H9 (cell line): Measurements from ENCODE around the gene PDGFRB. TPM values are rescaled to one million over a fixed set of nuclear protein-coding genes. Genes with fewer than 3 reads are reported as not detected.

Experiments used
- DNase-seq: peaks from one replicate; pipeline ENCODE4 v3.0.0-alpha.2; 2017
- H2AFZ ChIP-seq: one replicate; pipeline ENCODE4 v1.6.1; 2013; ENCODE audit warnings: mild to moderate bottlenecking, low read length, control low read depth, moderate library complexity
- H2AK5ac ChIP-seq: 2 replicates; pipeline ENCODE4 v1.6.1; 2013; ENCODE audit warnings: low read length, control low read depth, mixed read lengths; ENCODE audit not compliant: insufficient read length
- H2BK120ac ChIP-seq: one replicate; pipeline ENCODE4 v1.6.1; 2013; ENCODE audit warnings: low read depth, mild to moderate bottlenecking, low read length, control low read depth, inconsistent platforms; ENCODE audit not compliant: poor library complexity, severe bottlenecking
- H2BK12ac ChIP-seq: 2 replicates; pipeline ENCODE4 v1.6.1; 2013; ENCODE audit warnings: low read length, control low read depth, mixed read lengths, low read depth; ENCODE audit not compliant: insufficient read length
- H2BK15ac ChIP-seq: 2 replicates; pipeline ENCODE4 v1.6.1; 2013; ENCODE audit warnings: low read depth, low read length, control low read depth
- H2BK20ac ChIP-seq: one replicate; pipeline ENCODE4 v1.6.1; 2013; ENCODE audit warnings: low read depth, mild to moderate bottlenecking, low read length, control low read depth, inconsistent platforms; ENCODE audit not compliant: poor library complexity, severe bottlenecking
- H2BK5ac ChIP-seq: 2 replicates; pipeline ENCODE4 v1.6.1; 2013; ENCODE audit warnings: low read length, control low read depth, mixed read lengths; ENCODE audit not compliant: insufficient read length
- H3K14ac ChIP-seq: 2 replicates; pipeline ENCODE4 v1.6.1; 2013; ENCODE audit warnings: low read length, control low read depth; ENCODE audit not compliant: insufficient read depth
- H3K18ac ChIP-seq: 2 replicates; pipeline ENCODE4 v1.6.1; 2013; ENCODE audit warnings: low read depth, mild to moderate bottlenecking, mixed read lengths, low read length, control low read depth; ENCODE audit not compliant: insufficient read length
- H3K23ac ChIP-seq: 2 replicates; pipeline ENCODE4 v1.6.1; 2013; ENCODE audit warnings: low read length, control low read depth, mixed read lengths, low read depth; ENCODE audit not compliant: insufficient read length
- H3K23me2 ChIP-seq: 2 replicates; pipeline ENCODE4 v1.6.1; 2013; ENCODE audit warnings: low read depth, mild to moderate bottlenecking, mixed read lengths, low read length, control low read depth; ENCODE audit not compliant: insufficient read length, poor library complexity, severe bottlenecking
- H3K27ac ChIP-seq: 2 replicates; pipeline ENCODE4 v1.5.1; 2013; ENCODE audit warnings: low read length, control low read depth, mixed read lengths, low read depth; ENCODE audit not compliant: insufficient read length
- H3K27me3 ChIP-seq: 2 replicates; pipeline ENCODE4 v1.6.1; 2013; ENCODE audit warnings: low read length, control low read depth, inconsistent platforms; ENCODE audit not compliant: insufficient read depth
- H3K4ac ChIP-seq: 2 replicates; pipeline ENCODE4 v1.6.1; 2013; ENCODE audit warnings: low read depth, mild to moderate bottlenecking, control low read depth, inconsistent platforms, low read length, moderate library complexity
- H3K4me1 ChIP-seq: 2 replicates; pipeline ENCODE4 v1.6.1; 2013; ENCODE audit warnings: low read length, control low read depth, inconsistent platforms; ENCODE audit not compliant: insufficient read depth
- H3K4me2 ChIP-seq: 2 replicates; pipeline ENCODE4 v1.6.1; 2013; ENCODE audit warnings: low read length, control low read depth, mixed read lengths; ENCODE audit not compliant: insufficient read length, insufficient read depth
- H3K56ac ChIP-seq: 2 replicates; pipeline ENCODE4 v1.6.1; 2013; ENCODE audit warnings: low read depth, mild to moderate bottlenecking, mixed read lengths, low read length, control low read depth; ENCODE audit not compliant: insufficient read length
- H3K79me1 ChIP-seq: 2 replicates; pipeline ENCODE4 v1.6.1; 2013; ENCODE audit warnings: low read depth, mild to moderate bottlenecking, moderate library complexity, low read length, control low read depth, inconsistent platforms; ENCODE audit not compliant: insufficient read depth, poor library complexity, severe bottlenecking
- H3K79me2 ChIP-seq: 2 replicates; pipeline ENCODE4 v1.6.1; 2013; ENCODE audit warnings: low read length, control low read depth, inconsistent platforms; ENCODE audit not compliant: insufficient read depth
- H3K9ac ChIP-seq: 2 replicates; pipeline ENCODE4 v1.6.1; 2013; ENCODE audit warnings: low read length, control low read depth, mixed read lengths; ENCODE audit not compliant: insufficient read length; ENCODE audit errors: extremely low read depth
- H3K9me3 ChIP-seq: one replicate; pipeline ENCODE4 v1.6.1; 2013; ENCODE audit warnings: low read depth, low read length, inconsistent platforms; ENCODE audit not compliant: control insufficient read depth
- H3T11ph ChIP-seq: one replicate; pipeline ENCODE4 v1.6.1; 2013; ENCODE audit warnings: mild to moderate bottlenecking, low read length, control low read depth, inconsistent platforms
- H4K20me1 ChIP-seq: one replicate; pipeline ENCODE4 v1.6.1; 2013; ENCODE audit not compliant: control insufficient read depth, insufficient read length, insufficient read depth
- H4K5ac ChIP-seq: 2 replicates; pipeline ENCODE4 v1.6.1; 2013; ENCODE audit warnings: low read depth, mild to moderate bottlenecking, mixed read lengths, low read length, control low read depth; ENCODE audit not compliant: insufficient read length
- H4K8ac ChIP-seq: replicated peaks from 2 replicates; pipeline ENCODE4 v1.6.1; 2013; ENCODE audit warnings: low read length, control low read depth, mixed read lengths, low read depth; ENCODE audit not compliant: insufficient read length
- H4K91ac ChIP-seq: 2 replicates; pipeline ENCODE4 v1.6.1; 2013; ENCODE audit warnings: low read depth, mild to moderate bottlenecking, moderate library complexity, mixed read lengths, low read length, control low read depth; ENCODE audit not compliant: insufficient read length
- H3K27ac Mint-ChIP-seq, 3 experiments: 2 replicates in 2 of 3; 3 replicates in 1 of 3; pipeline ENCODE4 v1.8.0; 2020 to 2021; ENCODE audit warnings: mixed read lengths in 3 of 3, mild to moderate bottlenecking in 1 of 3, moderate library complexity in 1 of 3
- H3K27me3 Mint-ChIP-seq: 2 replicates; pipeline ENCODE4 v1.8.0; 2021; ENCODE audit warnings: low read depth, mild to moderate bottlenecking, moderate library complexity, mixed read lengths
- H3K36me3 Mint-ChIP-seq, 3 experiments: 2 replicates in 2 of 3; 3 replicates in 1 of 3; pipeline ENCODE4 v1.8.0; 2020 to 2021; ENCODE audit warnings: low read depth in 3 of 3, mixed read lengths in 3 of 3; ENCODE audit not compliant: insufficient read depth in 1 of 3
- H3K4me1 Mint-ChIP-seq, 2 experiments: 2 replicates each; pipeline ENCODE4 v1.8.0; 2020; ENCODE audit warnings: mixed read lengths in 2 of 2
- H3K4me3 Mint-ChIP-seq, 2 experiments: 2 replicates in 1 of 2; 3 replicates in 1 of 2; pipeline ENCODE4 v1.8.0; 2020 to 2021; ENCODE audit warnings: mild to moderate bottlenecking in 2 of 2, mixed read lengths in 2 of 2, moderate library complexity in 1 of 2
- H3K9me3 Mint-ChIP-seq, 2 experiments: 2 replicates in 1 of 2; 3 replicates in 1 of 2; pipeline ENCODE4 v1.8.0; 2020; ENCODE audit warnings: mild to moderate bottlenecking in 2 of 2, mixed read lengths in 2 of 2, moderate library complexity in 1 of 2
- WGBS: extraction: QIAGEN DNeasy Blood & Tissue Kit; methylation state at CpG from one replicate; pipeline ENCODE4 v1.1.7; 2013; ENCODE audit warnings: missing lambda C conversion rate, low lambda C conversion rate, mixed read lengths; ENCODE audit not compliant: insufficient read length; ENCODE audit errors: extremely low coverage; 5-methylcytosine and 5-hydroxymethylcytosine counted together
- total RNA-seq: library from RNA; stranded (reverse); gene quantifications from 2 replicates; pipeline ENCODE4 v1.2.1, GENCODE V29; 2021
- TF ChIP-seq, protein P1 (sequence below): fragments of 200-600 bp; sonication (generic); conservative IDR thresholded peaks from 3 replicates; pipeline ENCODE4 v1.8.0; 2021; ENCODE audit warnings: antibody characterized with exemption, mild to moderate bottlenecking

Gene PDGFRB
- total RNA-seq, 1 experiment from 2014 or later: 2.2 TPM

DNA sequence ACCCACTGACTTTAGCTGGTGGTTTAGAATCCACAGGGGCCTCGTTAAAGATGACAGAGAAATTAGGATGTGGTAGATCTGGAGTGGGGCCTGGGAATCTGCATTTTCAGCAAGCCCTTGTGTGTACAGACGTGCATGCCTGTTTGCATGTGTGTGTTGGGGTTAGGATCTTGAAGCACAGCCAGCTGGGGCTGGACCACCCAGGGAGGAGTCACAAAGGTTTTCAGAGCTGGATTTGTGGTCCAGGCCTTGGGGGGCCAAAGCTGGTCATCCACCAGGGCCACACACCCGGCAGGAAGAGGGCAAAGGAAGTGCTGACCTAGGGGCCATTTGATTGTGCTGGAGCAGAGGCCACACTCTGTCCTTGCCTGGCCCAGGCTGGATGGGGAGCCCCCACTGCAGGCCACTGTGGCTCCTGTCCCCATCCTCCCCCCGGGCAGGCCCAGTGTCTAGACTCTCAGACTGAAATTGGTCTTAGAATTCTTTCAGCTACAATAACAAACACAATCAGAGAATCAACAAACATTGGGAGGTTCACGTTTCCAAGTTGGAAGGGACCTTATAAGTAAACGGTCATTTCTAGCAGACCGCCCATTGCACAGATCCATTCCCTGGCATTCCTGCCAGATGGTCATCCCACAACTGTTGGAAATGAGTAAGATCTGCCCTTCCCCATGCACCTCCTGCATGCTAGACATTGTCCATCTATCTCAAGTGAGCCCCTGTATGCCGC, 21.3 kb upstream of the PDGFRB start:
- Histone ChIP-seq H2BK12ac (no peak overlapping the region), H2BK120ac (no peak overlapping the region), H3K79me1 (no peaks in the 10 kb centered on the region), H4K20me1 (no peaks in the 10 kb centered on the region), H3K56ac (no peak overlapping the region), H4K5ac (no peak overlapping the region), H2AFZ (no peak overlapping the region), H3K14ac (no peak overlapping the region), H2AK5ac (no peak overlapping the region), H3K9me3 (no peaks in the 10 kb centered on the region), H4K8ac (no peak overlapping the region), H3K79me2 (no peaks in the 10 kb centered on the region), H3K9ac (no peak overlapping the region), H2BK20ac (no peak overlapping the region), H3K4ac (no peak overlapping the region), H3K23ac (no peak overlapping the region), H4K91ac (no peak overlapping the region), H3K4me1 (no peaks in the 10 kb centered on the region), H3K27me3 (no peaks in the 10 kb centered on the region; the same call in 1 of the 2 replicates), H3K23me2 (no peaks in the 10 kb centered on the region), H3K27ac (no peak overlapping the region), H3T11ph (no peak overlapping the region), H2BK15ac (no peak overlapping the region), H3K4me2 (no peak overlapping the region), H3K18ac (no peak overlapping the region), H2BK5ac (no peak overlapping the region)
- H3K4me1 Mint-ChIP-seq: peaks cover 7 to 13% of the 10 kb centered on the region in 2 experiments; a peak in 3 of 4 replicates
- no peak for DNase-seq
- H3K27me3 Mint-ChIP-seq: peaks cover 63% of the 10 kb centered on the region
- TF ChIP-seq, protein P1, sequence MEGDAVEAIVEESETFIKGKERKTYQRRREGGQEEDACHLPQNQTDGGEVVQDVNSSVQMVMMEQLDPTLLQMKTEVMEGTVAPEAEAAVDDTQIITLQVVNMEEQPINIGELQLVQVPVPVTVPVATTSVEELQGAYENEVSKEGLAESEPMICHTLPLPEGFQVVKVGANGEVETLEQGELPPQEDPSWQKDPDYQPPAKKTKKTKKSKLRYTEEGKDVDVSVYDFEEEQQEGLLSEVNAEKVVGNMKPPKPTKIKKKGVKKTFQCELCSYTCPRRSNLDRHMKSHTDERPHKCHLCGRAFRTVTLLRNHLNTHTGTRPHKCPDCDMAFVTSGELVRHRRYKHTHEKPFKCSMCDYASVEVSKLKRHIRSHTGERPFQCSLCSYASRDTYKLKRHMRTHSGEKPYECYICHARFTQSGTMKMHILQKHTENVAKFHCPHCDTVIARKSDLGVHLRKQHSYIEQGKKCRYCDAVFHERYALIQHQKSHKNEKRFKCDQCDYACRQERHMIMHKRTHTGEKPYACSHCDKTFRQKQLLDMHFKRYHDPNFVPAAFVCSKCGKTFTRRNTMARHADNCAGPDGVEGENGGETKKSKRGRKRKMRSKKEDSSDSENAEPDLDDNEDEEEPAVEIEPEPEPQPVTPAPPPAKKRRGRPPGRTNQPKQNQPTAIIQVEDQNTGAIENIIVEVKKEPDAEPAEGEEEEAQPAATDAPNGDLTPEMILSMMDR: no peak
- no peak overlapping the region for H3K27ac Mint-ChIP-seq
- H3K4me3 Mint-ChIP-seq: no peak overlapping the region
- no peaks in the 10 kb centered on the region for H3K36me3 Mint-ChIP-seq
- no CpG with 5 or more reads among the region's 8 CpGs for WGBS
- H3K9me3 Mint-ChIP-seq: no peaks in the 10 kb centered on the region; a peak in 1 of 5 replicates
